HG02840 (cell line): ENCODE data around the gene EFNA2.
"Not testable (repeated sequence)": the region's sequence is repeated elsewhere in the genome, so short reads cannot be mapped to it uniquely, and the experiment has no call there.

Source experiments
- ATAC-seq: cut with Tn5 transposase; IDR thresholded peaks from one replicate; pipeline ENCODE4 v1.9.1; 2021; ENCODE audit warnings: mild to moderate bottlenecking, moderate library complexity, moderate number of reproducible peaks; ENCODE audit not compliant: unreplicated experiment, low FRiP score

The EFNA2 gene

GRCh38 chr19:1312767-1313694 lies 27.4 kb downstream of the EFNA2 start:
- ATAC-seq, result no peak

- no peak for ATAC-seq
Measured at GRCh38 chr19:1313695-1314613, 28.3 kb downstream of the EFNA2 start.

- ATAC-seq, result no peak
Measured at GRCh38 chr19:1315470-1316166, 29.9 kb downstream of the EFNA2 start.

GRCh38 chr19:1316466-1316865 lies 30.8 kb downstream of the EFNA2 start:
- ATAC-seq, result no peak

GRCh38 chr19:1317274-1318003 lies 31.8 kb downstream of the EFNA2 start:
- ATAC-seq, result no peak

GRCh38 chr19:1318678-1319471 lies 33.2 kb downstream of the EFNA2 start:
- ATAC-seq, result no peak

GRCh38 chr19:1320282-1320650 lies 34.6 kb downstream of the EFNA2 start:
- ATAC-seq, result not testable (repeated sequence)

- ATAC-seq, result no peak
Measured at GRCh38 chr19:1321539-1321938, 35.9 kb downstream of the EFNA2 start.

GRCh38 chr19:1322198-1322981 lies 36.7 kb downstream of the EFNA2 start:
- no peak for ATAC-seq

- no peak for ATAC-seq
Measured at GRCh38 chr19:1324249-1324805, 38.7 kb downstream of the EFNA2 start.

- no peak for ATAC-seq
Measured at GRCh38 chr19:1324806-1325567, 39.3 kb downstream of the EFNA2 start.

- ATAC-seq, result no peak
Measured at GRCh38 chr19:1325568-1326294, 40.1 kb downstream of the EFNA2 start.

GRCh38 chr19:1327125-1327524 lies 41.5 kb downstream of the EFNA2 start:
- no peak for ATAC-seq

- ATAC-seq, result not testable (repeated sequence)
Measured at GRCh38 chr19:1332208-1332607, 46.5 kb downstream of the EFNA2 start.

- ATAC-seq, result no peak
Measured at GRCh38 chr19:1336079-1336684, 50.5 kb downstream of the EFNA2 start.
